Measurements from ENCODE around the gene LNP1. TPM values are rescaled to one million over a fixed set of nuclear protein-coding genes. Genes with fewer than 3 reads are reported as not detected.
A peak's percentile ranks its signal among the peaks of the same experiment; 100 is the strongest.
"Not testable (repeated sequence)": the region's sequence is repeated elsewhere in the genome, so short reads cannot be mapped to it uniquely, and the experiment has no call there.

LNP1 gene
- total RNA-seq, 1 experiment from 2014 or later, result 6.7 TPM

DNA sequence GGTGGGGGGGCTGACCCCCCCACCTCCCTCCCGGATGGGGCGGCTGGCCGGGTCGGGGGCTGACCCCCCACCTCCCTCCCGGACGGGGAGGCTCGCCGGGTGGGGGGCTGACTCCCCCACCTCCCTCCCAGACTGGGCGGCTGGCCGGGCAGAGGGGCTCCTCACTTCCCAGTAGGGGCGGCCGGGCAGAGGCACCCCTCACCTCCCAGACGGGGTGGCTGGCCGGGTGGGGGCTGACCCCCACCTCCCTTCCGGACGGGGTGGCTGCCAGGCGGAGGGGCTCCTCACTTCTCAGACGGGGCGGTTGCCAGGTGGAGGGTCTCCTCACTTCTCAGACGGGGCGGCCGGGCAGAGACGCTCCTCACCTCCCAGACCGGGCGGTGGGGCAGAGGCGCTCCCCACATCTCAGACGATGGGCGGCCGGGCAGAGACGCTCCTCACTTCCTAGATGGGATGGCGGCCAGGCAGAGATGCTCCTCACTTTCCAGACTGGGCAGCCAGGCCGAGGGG lies 76.6 kb downstream of the LNP1 start:
- not testable (repeated sequence) for DNase-seq (ENCODE audit: low read depth)

DNA sequence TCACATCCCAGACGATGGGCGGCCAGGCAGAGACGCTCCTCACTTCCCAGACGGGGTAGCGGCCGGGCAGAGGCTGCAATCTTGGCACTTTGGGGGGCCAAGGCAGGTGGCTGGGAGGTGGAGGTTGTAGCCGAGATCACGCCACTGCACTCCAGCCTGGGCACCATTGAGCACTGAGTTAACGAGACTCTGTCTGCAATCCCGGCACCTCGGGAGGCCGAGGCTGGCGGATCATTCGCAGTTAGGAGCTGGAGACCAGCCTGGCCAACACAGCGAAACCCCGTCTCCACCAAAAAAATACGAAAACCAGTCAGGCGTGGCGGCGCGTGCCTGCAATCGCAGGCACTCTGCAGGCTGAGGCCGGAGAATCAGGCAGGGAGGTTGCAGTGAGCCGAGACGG lies 77.2 kb downstream of the LNP1 start:
- not testable (repeated sequence) for DNase-seq (ENCODE audit: low read depth)

DNA sequence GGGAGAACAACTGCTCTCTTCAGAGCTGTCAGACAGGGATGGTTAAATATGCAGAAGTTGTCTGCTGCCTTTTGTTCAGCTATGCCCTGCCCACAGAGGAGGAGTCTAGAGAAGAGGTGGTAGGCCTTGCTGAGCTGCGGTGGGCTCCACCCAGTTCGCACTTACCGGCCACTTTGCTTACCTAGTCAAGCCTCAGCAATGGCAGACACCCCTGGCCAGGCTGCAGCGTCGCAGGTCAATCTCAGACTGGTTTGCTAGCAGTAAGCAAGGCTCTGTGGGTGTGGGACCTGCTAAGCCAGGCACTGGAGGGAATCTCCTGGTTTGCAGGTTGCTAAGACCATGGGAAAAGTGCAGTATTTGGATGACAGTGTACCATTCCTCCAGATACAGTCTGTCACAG lies 78.7 kb downstream of the LNP1 start:
- no peak for DNase-seq (ENCODE audit: low read depth)

DNA sequence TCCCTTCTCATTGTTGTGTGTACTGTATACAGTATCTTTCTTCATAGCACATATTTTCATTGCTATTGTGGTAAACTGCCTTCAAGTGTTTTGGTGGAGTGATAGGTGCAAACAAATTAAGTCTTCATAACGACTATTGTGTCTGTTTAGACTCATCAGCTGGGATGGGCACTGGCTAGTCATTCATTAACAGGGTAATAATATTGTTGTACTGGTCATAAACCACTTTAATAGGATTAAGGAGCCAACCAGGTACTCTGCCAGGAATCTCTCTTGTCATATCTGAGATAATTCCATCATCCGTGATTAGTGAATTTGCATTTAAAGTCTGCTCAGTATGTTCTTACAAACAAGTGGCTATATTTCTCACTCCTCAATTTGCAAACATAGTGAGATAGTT lies 80.8 kb downstream of the LNP1 start:
- no peak for DNase-seq (ENCODE audit: low read depth)

DNA sequence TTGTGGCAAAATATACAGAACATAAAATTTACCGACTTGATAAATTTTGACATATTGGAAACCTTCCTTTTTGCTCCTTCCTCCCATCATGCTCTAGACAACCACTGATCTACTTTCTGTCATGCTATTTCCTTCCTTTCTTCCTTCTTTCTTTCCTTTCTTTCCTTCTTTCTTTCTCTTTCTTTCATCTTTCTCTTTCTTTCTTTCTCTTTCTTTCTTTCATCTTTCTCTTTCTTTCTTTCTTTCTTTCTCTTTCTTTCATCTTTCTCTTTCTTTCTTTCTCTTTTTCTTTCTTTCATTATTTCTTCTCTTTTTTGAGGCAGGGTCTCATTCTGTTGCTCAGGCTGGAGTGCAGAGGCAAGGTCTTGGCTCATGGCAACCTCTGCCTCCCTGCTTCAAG lies 82.2 kb downstream of the LNP1 start:
- no peak for DNase-seq (ENCODE audit: low read depth)

DNA sequence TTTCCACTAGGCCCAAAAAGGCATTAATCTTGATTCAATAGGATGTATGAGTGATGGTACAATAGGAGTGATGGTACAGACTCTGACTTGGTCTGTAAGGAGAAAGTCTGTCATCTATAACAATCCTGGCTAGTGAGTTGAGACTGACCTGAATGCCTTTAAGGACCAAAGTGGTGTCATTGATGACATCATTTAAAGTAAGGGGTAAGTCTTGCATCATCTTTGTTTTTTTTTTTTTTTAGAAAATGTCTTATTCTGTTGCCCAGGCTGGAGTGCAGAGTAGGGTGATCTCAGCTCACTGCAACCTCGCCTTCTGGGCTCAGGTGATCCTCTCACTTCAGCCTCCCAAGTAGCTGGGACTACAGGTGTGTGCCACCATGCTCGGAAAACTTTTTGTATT lies 85.5 kb downstream of the LNP1 start:
- DNase-seq (ENCODE audit: low read depth), result no peak

DNA sequence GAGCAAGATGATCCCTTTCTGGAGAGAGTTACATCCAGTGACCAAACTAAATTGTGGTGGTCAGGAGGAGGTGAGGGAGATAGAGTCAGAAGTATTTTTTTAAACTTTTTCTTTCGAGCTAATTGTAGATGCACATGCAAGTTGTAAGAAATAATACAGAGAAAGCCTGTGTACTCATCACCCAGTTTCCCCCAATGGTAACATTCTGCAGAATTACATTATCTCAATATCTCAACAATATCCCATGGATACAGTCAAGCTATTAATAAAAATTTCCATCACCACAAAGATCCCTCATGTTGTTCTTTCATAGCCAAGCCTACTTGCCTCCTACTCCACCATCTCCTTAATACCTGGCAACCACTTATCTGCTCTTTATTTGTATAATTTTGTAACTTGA lies 87.8 kb downstream of the LNP1 start:
- DNase-seq (ENCODE audit: low read depth), result no peak

DNA sequence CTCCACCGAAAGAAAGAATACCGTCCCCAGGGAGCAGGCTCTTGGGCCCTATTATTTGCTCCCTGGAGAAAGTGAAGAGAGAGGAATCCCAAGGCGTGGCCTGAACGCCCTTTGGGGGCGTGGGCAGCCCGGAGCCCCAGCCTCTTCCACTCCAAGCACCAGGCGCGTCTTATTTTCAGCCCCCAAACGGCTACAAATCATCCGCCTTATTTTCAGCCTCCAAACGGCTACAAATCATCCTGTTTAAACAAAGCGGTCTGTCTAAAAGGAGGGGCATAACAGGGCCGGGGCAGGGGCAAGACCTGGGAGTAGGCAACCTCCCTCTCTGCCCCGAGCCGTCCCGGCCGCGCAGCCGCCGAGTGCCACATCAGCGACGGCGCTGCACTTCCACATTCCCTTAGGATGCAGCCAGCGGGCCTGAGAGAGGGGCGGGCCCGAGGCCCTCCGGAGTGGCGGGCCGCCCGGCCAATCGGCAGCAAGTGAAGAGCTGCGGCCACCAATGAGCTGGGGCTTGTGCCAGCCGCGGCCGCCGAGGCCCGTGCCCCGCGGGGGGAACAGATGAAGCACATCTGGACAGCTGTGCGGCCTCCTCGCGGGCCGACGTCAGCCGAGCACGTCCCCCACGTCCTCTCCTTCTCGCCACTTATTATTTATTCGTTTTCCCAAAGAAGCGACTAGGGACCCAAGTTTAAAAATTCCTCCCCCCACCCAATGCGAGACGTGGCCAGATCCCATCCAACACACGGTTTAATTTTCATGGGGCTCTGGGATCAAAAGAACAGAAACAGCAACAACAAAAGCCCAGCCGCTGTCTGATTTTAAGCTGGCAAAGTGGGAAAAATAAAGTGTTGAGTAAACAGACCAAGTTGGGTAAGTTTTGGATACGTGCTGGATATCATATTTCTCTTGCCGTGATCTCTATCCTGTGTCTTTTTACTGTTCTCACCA lies 91.0 kb downstream of the LNP1 start, which contains the start of gene TMEM45A:
TSS of gene TMEM45A (plus strand) at position 561 of the 948 bp plus-strand sequence. CDS start 62,593 bp downstream, outside the sequence.
- DNase-seq (ENCODE audit: low read depth), result peak; percentile 94

DNA sequence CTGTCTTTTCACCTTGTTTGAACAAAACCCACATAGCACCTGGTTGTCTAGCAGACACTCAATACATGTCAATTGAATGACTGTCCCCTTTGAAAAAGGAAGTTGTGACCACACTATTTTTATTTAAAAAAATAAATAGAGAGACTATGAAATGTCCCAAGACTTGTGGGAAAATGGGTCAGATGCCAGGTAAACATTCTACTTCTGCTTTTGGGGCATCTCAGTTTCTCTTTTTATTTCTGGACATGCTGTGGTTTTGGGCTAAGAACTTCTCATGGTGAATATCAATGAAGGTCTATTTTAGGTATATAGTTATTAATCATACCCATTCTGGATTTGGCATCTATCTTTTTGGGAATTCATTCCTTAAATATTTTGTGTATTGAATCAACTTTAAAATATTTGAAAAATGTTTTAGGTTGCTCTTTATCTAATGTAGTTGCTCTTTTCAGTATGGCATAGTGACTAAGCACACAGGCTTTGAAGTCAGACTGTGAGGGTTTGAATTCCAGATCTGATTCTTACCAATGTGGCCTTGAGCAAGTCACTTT lies 95.4 kb downstream of the LNP1 start:
- peak; percentile 61 for DNase-seq (ENCODE audit: low read depth)

DNA sequence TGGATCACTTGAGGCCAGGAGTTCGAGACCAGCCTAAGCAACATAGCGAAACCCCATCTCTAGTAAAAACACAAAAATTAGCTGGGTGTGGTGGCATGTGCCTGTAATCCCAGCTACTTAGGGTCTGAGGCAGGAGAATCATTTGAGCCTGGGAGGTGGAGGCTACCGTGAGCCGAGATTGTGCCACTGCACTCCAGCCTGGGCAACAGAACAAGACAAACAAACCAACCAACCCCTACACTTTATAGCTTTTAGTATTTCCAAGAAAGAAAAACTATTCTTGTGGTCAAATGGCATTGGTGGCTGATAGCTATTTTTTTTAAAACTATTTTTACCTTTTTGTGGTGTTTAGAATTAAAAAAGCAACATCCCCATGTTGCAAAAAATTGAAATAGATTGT lies 98.3 kb downstream of the LNP1 start:
- no peak for DNase-seq (ENCODE audit: low read depth)

DNA sequence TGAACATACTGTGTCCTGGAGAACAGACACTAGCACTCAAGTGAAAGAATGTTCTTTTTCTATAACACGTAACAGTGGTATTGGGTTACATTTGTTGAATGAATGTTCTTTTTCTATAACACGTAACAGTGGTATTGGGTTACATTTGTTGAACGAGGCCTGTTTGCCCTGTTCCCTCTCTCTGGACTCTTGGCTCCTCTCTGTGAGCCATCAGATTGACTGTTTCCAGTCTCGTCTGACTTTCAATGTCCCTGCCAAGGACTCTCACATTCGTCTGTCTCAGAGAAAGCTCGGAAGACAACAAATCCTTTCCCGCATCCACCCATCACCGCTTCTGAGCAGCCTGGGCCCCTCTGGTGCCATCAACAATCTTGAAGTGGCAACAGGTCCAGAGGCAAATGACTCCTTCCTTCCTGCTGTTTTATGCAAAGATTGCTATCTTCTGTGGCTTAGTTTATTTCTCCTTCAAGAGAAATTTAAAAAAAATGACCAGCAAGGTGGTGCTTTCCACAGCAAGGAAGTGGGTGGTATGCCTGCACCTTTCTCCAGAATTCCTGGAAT lies 99.1 kb downstream of the LNP1 start:
- DNase-seq (ENCODE audit: low read depth), result no peak

DNA sequence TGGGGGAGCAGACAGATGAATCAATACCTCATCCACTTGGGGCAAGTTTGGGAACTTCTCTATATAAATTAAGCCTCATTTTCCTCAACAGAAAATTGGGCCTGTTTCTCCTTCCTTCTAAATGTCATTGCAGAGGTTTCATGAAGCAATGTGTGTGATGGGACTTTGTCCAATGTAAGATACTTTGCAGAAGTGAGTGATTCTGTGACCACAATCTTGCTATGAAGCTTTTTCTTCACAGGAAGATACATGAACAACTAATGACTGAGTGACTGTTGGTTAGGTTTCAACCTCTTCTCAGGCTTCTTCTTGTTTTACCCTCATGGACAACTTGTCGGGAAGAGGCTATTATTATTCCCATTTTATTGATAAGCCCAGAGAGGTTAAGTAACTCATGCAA lies 102.1 kb downstream of the LNP1 start:
- DNase-seq (ENCODE audit: low read depth), result no peak

Other genes with a start within 250 kb of the LNP1 start
- gene TBC1D23, start 140.5 kb upstream of the LNP1 start, total RNA-seq (2014; rRNA removed; shearing (Covaris generic)), result 21.9 and 25.7 TPM in 2 replicates
- gene NIT2, start 66.8 kb upstream of the LNP1 start, total RNA-seq (2014; rRNA removed; shearing (Covaris generic)), result 43.3 and 46.8 TPM in 2 replicates
- 76.4 and 79.5 TPM in 2 replicates for gene TOMM70, start 450 bp upstream of the LNP1 start, total RNA-seq (2014; rRNA removed; shearing (Covaris generic))
- 0.87 and 1.4 TPM in 2 replicates for gene TMEM45A, start 91.1 kb downstream of the LNP1 start, total RNA-seq (2014; rRNA removed; shearing (Covaris generic))
- gene ADGRG7, start 208.1 kb downstream of the LNP1 start, total RNA-seq (2014; rRNA removed; shearing (Covaris generic)), result not detected in 2 replicates